ENCODE measurements around the gene PRICKLE2. TPM values are rescaled to one million over a fixed set of nuclear protein-coding genes. Genes with fewer than 3 reads are reported as not detected.

Gene PRICKLE2
- total and polyA plus RNA-seq, 4 donors, result 0.89 to 8.0 (median 3.2) TPM

DNA sequence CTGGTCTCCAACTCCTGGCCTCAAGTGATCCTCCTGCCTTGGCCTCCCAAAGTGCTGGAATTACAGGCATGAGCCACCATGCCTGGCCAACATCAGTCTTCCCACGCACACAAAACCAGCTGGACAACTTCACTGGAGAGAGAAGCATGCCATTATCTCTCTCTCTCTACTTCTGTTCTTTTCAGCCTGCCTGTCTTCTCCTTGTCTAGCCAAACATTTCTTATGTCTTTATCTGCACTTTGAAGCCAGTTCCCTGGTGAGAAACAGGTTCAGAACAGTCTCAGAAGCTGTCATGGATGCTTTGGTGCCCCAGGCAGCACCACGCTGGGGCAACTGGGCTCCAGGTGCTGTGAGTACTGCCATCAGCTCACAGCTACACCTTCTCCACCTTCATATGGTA, 79.8 kb downstream of the PRICKLE2 start:
- Histone ChIP-seq H3K4me3 (ENCODE audit: low read depth in 1 of 3, low read length in 3 of 3) (no peak overlapping the region), H3K9me3 (ENCODE audit: control insufficient read depth in 4 of 4, low read length in 3 of 4) (no peaks in the 10 kb centered on the region), H3K27me3 (ENCODE audit: control insufficient read depth in 4 of 4, insufficient read depth in 4 of 4, low read length in 3 of 4) (no peaks in the 10 kb centered on the region), H3K4me1 (ENCODE audit: control insufficient read depth in 4 of 4, insufficient read depth in 4 of 4, low read length in 3 of 4) (no peaks in the 10 kb centered on the region), H3K27ac (ENCODE audit: low read depth in 1 of 2, low read length in 2 of 2) (no peak overlapping the region), H3K9ac (ENCODE audit: low read depth in 1 of 2, low read length in 2 of 2) (no peak overlapping the region), H3K36me3 (ENCODE audit: control insufficient read depth in 4 of 4, insufficient read depth in 3 of 4, low read depth in 1 of 4, low read length in 3 of 4) (no peaks in the 10 kb centered on the region)
- no peak for DNase-seq (ENCODE audit: low spot score)
- WGBS, result 93% methylated on average over 2 of the region's 2 CpGs
- TF ChIP-seq, protein P1, sequence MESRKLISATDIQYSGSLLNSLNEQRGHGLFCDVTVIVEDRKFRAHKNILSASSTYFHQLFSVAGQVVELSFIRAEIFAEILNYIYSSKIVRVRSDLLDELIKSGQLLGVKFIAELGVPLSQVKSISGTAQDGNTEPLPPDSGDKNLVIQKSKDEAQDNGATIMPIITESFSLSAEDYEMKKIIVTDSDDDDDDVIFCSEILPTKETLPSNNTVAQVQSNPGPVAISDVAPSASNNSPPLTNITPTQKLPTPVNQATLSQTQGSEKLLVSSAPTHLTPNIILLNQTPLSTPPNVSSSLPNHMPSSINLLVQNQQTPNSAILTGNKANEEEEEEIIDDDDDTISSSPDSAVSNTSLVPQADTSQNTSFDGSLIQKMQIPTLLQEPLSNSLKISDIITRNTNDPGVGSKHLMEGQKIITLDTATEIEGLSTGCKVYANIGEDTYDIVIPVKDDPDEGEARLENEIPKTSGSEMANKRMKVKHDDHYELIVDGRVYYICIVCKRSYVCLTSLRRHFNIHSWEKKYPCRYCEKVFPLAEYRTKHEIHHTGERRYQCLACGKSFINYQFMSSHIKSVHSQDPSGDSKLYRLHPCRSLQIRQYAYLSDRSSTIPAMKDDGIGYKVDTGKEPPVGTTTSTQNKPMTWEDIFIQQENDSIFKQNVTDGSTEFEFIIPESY (IDR thresholded peaks at IDR 0.05), result no peak
- TF ChIP-seq, protein P2, sequence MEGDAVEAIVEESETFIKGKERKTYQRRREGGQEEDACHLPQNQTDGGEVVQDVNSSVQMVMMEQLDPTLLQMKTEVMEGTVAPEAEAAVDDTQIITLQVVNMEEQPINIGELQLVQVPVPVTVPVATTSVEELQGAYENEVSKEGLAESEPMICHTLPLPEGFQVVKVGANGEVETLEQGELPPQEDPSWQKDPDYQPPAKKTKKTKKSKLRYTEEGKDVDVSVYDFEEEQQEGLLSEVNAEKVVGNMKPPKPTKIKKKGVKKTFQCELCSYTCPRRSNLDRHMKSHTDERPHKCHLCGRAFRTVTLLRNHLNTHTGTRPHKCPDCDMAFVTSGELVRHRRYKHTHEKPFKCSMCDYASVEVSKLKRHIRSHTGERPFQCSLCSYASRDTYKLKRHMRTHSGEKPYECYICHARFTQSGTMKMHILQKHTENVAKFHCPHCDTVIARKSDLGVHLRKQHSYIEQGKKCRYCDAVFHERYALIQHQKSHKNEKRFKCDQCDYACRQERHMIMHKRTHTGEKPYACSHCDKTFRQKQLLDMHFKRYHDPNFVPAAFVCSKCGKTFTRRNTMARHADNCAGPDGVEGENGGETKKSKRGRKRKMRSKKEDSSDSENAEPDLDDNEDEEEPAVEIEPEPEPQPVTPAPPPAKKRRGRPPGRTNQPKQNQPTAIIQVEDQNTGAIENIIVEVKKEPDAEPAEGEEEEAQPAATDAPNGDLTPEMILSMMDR (IDR thresholded peaks at IDR 0.05; ENCODE audit: low read depth, low read length, missing input control), result no peak
- TF ChIP-seq HNF4A (conservative IDR thresholded peaks at IDR 0.05) (no peak), FOXA1 (IDR thresholded peaks at IDR 0.05) (no peak), RXRA (IDR thresholded peaks at IDR 0.05) (no peak), FOXA2 (IDR thresholded peaks at IDR 0.05) (no peak), TAF1 (conservative IDR thresholded peaks at IDR 0.05) (no peak), NR2F2 (IDR thresholded peaks at IDR 0.05) (no peak), HNF4G (IDR thresholded peaks at IDR 0.05) (no peak), JUND (IDR thresholded peaks at IDR 0.05) (no peak), SP1 (IDR thresholded peaks at IDR 0.05) (no peak), RAD21 (IDR thresholded peaks at IDR 0.05) (no peak), YY1 (IDR thresholded peaks at IDR 0.05) (no peak), EGR1 (IDR thresholded peaks at IDR 0.05; ENCODE audit: low read depth in 2 of 2) (no peak), GABPA (IDR thresholded peaks at IDR 0.05 in 1 of 2, conservative IDR thresholded peaks at IDR 0.05 in 1 of 2) (no peak)
- TF ChIP-seq, protein P3, sequence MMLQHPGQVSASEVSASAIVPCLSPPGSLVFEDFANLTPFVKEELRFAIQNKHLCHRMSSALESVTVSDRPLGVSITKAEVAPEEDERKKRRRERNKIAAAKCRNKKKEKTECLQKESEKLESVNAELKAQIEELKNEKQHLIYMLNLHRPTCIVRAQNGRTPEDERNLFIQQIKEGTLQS (IDR thresholded peaks at IDR 0.05), result no peak
- TF ChIP-seq, protein P4, sequence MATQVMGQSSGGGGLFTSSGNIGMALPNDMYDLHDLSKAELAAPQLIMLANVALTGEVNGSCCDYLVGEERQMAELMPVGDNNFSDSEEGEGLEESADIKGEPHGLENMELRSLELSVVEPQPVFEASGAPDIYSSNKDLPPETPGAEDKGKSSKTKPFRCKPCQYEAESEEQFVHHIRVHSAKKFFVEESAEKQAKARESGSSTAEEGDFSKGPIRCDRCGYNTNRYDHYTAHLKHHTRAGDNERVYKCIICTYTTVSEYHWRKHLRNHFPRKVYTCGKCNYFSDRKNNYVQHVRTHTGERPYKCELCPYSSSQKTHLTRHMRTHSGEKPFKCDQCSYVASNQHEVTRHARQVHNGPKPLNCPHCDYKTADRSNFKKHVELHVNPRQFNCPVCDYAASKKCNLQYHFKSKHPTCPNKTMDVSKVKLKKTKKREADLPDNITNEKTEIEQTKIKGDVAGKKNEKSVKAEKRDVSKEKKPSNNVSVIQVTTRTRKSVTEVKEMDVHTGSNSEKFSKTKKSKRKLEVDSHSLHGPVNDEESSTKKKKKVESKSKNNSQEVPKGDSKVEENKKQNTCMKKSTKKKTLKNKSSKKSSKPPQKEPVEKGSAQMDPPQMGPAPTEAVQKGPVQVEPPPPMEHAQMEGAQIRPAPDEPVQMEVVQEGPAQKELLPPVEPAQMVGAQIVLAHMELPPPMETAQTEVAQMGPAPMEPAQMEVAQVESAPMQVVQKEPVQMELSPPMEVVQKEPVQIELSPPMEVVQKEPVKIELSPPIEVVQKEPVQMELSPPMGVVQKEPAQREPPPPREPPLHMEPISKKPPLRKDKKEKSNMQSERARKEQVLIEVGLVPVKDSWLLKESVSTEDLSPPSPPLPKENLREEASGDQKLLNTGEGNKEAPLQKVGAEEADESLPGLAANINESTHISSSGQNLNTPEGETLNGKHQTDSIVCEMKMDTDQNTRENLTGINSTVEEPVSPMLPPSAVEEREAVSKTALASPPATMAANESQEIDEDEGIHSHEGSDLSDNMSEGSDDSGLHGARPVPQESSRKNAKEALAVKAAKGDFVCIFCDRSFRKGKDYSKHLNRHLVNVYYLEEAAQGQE (IDR thresholded peaks at IDR 0.05), result no peak
- TF ChIP-seq, protein P5, sequence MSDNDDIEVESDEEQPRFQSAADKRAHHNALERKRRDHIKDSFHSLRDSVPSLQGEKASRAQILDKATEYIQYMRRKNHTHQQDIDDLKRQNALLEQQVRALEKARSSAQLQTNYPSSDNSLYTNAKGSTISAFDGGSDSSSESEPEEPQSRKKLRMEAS (IDR thresholded peaks at IDR 0.05), result no peak

Measured in liver (tissue), 9 donors.